WTC11 (cell line): ENCODE measurements around the gene FAM149B1. TPM values are rescaled to one million over a fixed set of nuclear protein-coding genes. Genes with fewer than 3 reads are reported as not detected.

ENCODE experiments used
- ATAC-seq: fragments of 200-7000 bp; cut with Tn5 transposase; 2 replicates; pipeline ENCODE4 v1.10.0; 2021; ENCODE audit warnings: mild to moderate bottlenecking, moderate library complexity
- CTCF ChIA-PET: fragments of 300-600 bp; sonication (Branson Sonifier 250); formaldehyde crosslinking; loops from one replicate; lab custom pipeline; 2021; ENCODE audit warnings: antibody characterized with exemption; lab: Charles Lee
- POLR2A ChIA-PET: fragments of 350-600 bp; sonication (Branson Sonifier 250); formaldehyde crosslinking; loops from one replicate; lab custom pipeline; 2021; ENCODE audit warnings: antibody characterized with exemption; lab: Charles Lee
- DNase-seq: peaks from one replicate; pipeline ENCODE4 v3.0.0; 2021; ENCODE audit warnings: low spot score
- H3K27ac Mint-ChIP-seq: 2 replicates; pipeline ENCODE4 v1.8.0; 2021; ENCODE audit warnings: mixed read lengths
- H3K27me3 Mint-ChIP-seq: 2 replicates; pipeline ENCODE4 v1.8.0; 2021; ENCODE audit warnings: low read depth, mild to moderate bottlenecking, moderate library complexity, mixed read lengths
- H3K36me3 Mint-ChIP-seq: 2 replicates; pipeline ENCODE4 v1.8.0; 2021; ENCODE audit warnings: mixed read lengths
- H3K4me1 Mint-ChIP-seq: 2 replicates; pipeline ENCODE4 v1.8.0; 2022; ENCODE audit warnings: mixed read lengths
- H3K4me3 Mint-ChIP-seq: 2 replicates; pipeline ENCODE4 v1.8.0; 2021; ENCODE audit warnings: mild to moderate bottlenecking, moderate library complexity, mixed read lengths
- H3K9me3 Mint-ChIP-seq: 2 replicates; pipeline ENCODE4 v1.8.0; 2021; ENCODE audit warnings: mixed read lengths
- ATF1 ChIP-seq: sonication (generic); formaldehyde crosslinking; IDR thresholded peaks from 2 replicates; pipeline ENCODE4 v1.8.1; 2023; ENCODE audit warnings: mild to moderate bottlenecking, moderate library complexity, missing genetic modification reagents
- CREM ChIP-seq: sonication (generic); formaldehyde crosslinking; IDR thresholded peaks from 2 replicates; pipeline ENCODE4 v1.8.1; 2022; ENCODE audit warnings: mild to moderate bottlenecking, missing genetic modification reagents, moderate library complexity
- CTCF ChIP-seq: fragments of 200-600 bp; IDR thresholded peaks from 2 replicates; pipeline ENCODE4 v1.8.0; 2022; ENCODE audit warnings: antibody characterized with exemption
- E2F5 ChIP-seq: sonication (generic); formaldehyde crosslinking; IDR thresholded peaks from 2 replicates; pipeline ENCODE4 v1.8.1; 2022; ENCODE audit warnings: mild to moderate bottlenecking, moderate library complexity, missing genetic modification reagents
- FOXP1 ChIP-seq: sonication (generic); formaldehyde crosslinking; IDR thresholded peaks from 2 replicates; pipeline ENCODE4 v1.8.0; 2022; ENCODE audit warnings: missing genetic modification reagents, mild to moderate bottlenecking, moderate library complexity, borderline replicate concordance
- GRHL2 ChIP-seq: fragments of 250-450 bp; sonication (Bioruptor Pico); IDR thresholded peaks from 2 replicates; pipeline ENCODE4 v1.8.0; 2022; ENCODE audit warnings: mild to moderate bottlenecking, moderate library complexity; ENCODE audit not compliant: insufficient replicate concordance, severe bottlenecking
- HMGA2 ChIP-seq: fragments of 250-450 bp; sonication (Bioruptor Pico); IDR thresholded peaks from 2 replicates; pipeline ENCODE4 v1.4.0; 2021; ENCODE audit warnings: mild to moderate bottlenecking, moderate library complexity
- HMGXB4 ChIP-seq: sonication (generic); formaldehyde crosslinking; IDR thresholded peaks from 2 replicates; pipeline ENCODE4 v1.8.1; 2023; ENCODE audit warnings: mild to moderate bottlenecking, moderate library complexity, missing genetic modification reagents
- IRF2 ChIP-seq: sonication (generic); formaldehyde crosslinking; IDR thresholded peaks from 2 replicates; pipeline ENCODE4 v1.8.0; 2022; ENCODE audit warnings: low read depth, missing genetic modification reagents, borderline replicate concordance
- JUN ChIP-seq: sonication (generic); formaldehyde crosslinking; IDR thresholded peaks from 2 replicates; pipeline ENCODE4 v1.8.0; 2023; ENCODE audit warnings: mild to moderate bottlenecking, missing genetic modification reagents
- MAX ChIP-seq: sonication (generic); formaldehyde crosslinking; IDR thresholded peaks from 2 replicates; pipeline ENCODE4 v1.8.0; 2022; ENCODE audit warnings: mild to moderate bottlenecking, missing genetic modification reagents
- NFYB ChIP-seq: sonication (generic); formaldehyde crosslinking; conservative IDR thresholded peaks from 2 replicates; pipeline ENCODE4 v1.8.0; 2022; ENCODE audit warnings: low read depth, missing genetic modification reagents
- NR3C1 ChIP-seq: sonication (generic); formaldehyde crosslinking; conservative IDR thresholded peaks from 2 replicates; pipeline ENCODE4 v1.8.1; 2023; ENCODE audit warnings: low read depth, mild to moderate bottlenecking, missing genetic modification reagents
- PRRX2 ChIP-seq: fragments of 250-450 bp; sonication (Bioruptor Pico); IDR thresholded peaks from 2 replicates; pipeline ENCODE4 v1.8.0; 2021; ENCODE audit warnings: mild to moderate bottlenecking
- SMAD3 ChIP-seq: sonication (generic); formaldehyde crosslinking; IDR thresholded peaks from 2 replicates; pipeline ENCODE4 v1.8.0; 2022; ENCODE audit warnings: missing genetic modification reagents, mild to moderate bottlenecking, borderline replicate concordance
- TCF7 ChIP-seq: sonication (generic); formaldehyde crosslinking; IDR thresholded peaks from 2 replicates; pipeline ENCODE4 v1.8.0; 2022; ENCODE audit warnings: mild to moderate bottlenecking, low read depth, missing genetic modification reagents, moderate library complexity
- TEAD1 ChIP-seq: sonication (generic); formaldehyde crosslinking; IDR thresholded peaks from 2 replicates; pipeline ENCODE4 v1.8.0; 2022; ENCODE audit warnings: mild to moderate bottlenecking, missing genetic modification reagents
- ZNF121 ChIP-seq: sonication (generic); formaldehyde crosslinking; IDR thresholded peaks from 2 replicates; pipeline ENCODE4 v1.8.0; 2023; ENCODE audit warnings: missing genetic modification reagents
- ZNF219 ChIP-seq: sonication (generic); formaldehyde crosslinking; IDR thresholded peaks from 2 replicates; pipeline ENCODE4 v1.8.0; 2023; ENCODE audit warnings: missing genetic modification reagents, mild to moderate bottlenecking, borderline replicate concordance
- ZNF317 ChIP-seq: sonication (generic); formaldehyde crosslinking; IDR thresholded peaks from 2 replicates; pipeline ENCODE4 v1.8.1; 2023; ENCODE audit warnings: low read depth, mild to moderate bottlenecking, moderate library complexity, missing genetic modification reagents, borderline replicate concordance
- total RNA-seq: library from RNA; stranded (reverse); gene quantifications from 3 replicates; pipeline ENCODE4 v1.2.3, GENCODE V29; 2021
- TF ChIP-seq, protein P1 (sequence below): sonication (generic); formaldehyde crosslinking; IDR thresholded peaks from 2 replicates; pipeline ENCODE4 v1.8.1; 2022; ENCODE audit warnings: low read depth, mild to moderate bottlenecking, moderate library complexity, missing genetic modification reagents, borderline replicate concordance
- TF ChIP-seq, protein P2 (sequence below): fragments of 250-450 bp; sonication (Bioruptor Pico); IDR thresholded peaks from 2 replicates; pipeline ENCODE4 v1.9.0; 2021; ENCODE audit warnings: mild to moderate bottlenecking

Gene FAM149B1
- total RNA-seq, 1 experiment from 2014 or later = 13.8 TPM

- TF ChIP-seq NR3C1 (CRISPR knock-in tag) (no peak), ZNF317 (no peak)
Measured at GRCh38 chr10:73211106-73211811, 43.3 kb downstream of the FAM149B1 start (continued).

GRCh38 chr10:73215749-73216148 is 47.8 kb downstream of the FAM149B1 start:
- TF ChIP-seq E2F5 = no peak
- TF ChIP-seq NFYB (CRISPR knock-in tag) = no peak
- no peak for TF ChIP-seq JUN (CRISPR knock-in tag)
- TF ChIP-seq HMGA2 (CRISPR knock-in tag) = no peak
- TF ChIP-seq, protein P1, sequence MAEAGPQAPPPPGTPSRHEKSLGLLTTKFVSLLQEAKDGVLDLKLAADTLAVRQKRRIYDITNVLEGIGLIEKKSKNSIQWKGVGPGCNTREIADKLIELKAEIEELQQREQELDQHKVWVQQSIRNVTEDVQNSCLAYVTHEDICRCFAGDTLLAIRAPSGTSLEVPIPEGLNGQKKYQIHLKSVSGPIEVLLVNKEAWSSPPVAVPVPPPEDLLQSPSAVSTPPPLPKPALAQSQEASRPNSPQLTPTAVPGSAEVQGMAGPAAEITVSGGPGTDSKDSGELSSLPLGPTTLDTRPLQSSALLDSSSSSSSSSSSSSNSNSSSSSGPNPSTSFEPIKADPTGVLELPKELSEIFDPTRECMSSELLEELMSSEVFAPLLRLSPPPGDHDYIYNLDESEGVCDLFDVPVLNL (CRISPR knock-in tag) = no peak
- TF ChIP-seq GRHL2 = no peak
- no peak for TF ChIP-seq CTCF
- TF ChIP-seq IRF2 = no peak
- TF ChIP-seq FOXP1 = no peak
- no peak for TF ChIP-seq CREM
- 0 out of 2 replicates have a peak, but pooled peaks cover 3% of the 10 kb centered on the region for H3K36me3 Mint-ChIP-seq
- POLR2A ChIA-PET = no interaction called here

DNA sequence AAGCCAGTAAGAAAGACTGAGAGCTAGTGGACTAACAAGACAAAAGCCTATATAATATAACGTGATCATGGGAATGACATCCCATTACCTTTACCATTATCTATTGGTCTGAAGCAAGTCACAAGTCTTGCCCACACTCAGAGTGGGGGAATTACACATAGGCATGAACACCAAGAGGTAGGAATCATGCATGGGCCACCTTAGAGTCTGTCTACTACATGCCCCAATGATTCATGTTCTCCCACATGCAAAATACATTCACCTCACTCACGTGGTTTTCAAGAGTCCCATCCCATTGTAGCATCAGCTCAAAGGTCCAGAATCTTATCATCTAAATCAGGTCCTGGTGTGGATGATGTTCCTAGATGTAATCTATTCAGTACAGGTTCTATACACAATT is 49.7 kb downstream of the FAM149B1 start:
- TF ChIP-seq, protein P2, sequence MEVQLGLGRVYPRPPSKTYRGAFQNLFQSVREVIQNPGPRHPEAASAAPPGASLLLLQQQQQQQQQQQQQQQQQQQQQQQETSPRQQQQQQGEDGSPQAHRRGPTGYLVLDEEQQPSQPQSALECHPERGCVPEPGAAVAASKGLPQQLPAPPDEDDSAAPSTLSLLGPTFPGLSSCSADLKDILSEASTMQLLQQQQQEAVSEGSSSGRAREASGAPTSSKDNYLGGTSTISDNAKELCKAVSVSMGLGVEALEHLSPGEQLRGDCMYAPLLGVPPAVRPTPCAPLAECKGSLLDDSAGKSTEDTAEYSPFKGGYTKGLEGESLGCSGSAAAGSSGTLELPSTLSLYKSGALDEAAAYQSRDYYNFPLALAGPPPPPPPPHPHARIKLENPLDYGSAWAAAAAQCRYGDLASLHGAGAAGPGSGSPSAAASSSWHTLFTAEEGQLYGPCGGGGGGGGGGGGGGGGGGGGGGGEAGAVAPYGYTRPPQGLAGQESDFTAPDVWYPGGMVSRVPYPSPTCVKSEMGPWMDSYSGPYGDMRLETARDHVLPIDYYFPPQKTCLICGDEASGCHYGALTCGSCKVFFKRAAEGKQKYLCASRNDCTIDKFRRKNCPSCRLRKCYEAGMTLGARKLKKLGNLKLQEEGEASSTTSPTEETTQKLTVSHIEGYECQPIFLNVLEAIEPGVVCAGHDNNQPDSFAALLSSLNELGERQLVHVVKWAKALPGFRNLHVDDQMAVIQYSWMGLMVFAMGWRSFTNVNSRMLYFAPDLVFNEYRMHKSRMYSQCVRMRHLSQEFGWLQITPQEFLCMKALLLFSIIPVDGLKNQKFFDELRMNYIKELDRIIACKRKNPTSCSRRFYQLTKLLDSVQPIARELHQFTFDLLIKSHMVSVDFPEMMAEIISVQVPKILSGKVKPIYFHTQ (CRISPR knock-in tag) = no peak
- TF ChIP-seq E2F5 (no peak), PRRX2 (CRISPR knock-in tag) (no peak), TCF7 (CRISPR knock-in tag) (no peak), ATF1 (CRISPR knock-in tag) (no peak), HMGXB4 (CRISPR knock-in tag) (no peak), ZNF121 (no peak), TEAD1 (CRISPR knock-in tag) (no peak), SMAD3 (CRISPR knock-in tag) (no peak), MAX (no peak), ZNF317 (no peak), NFYB (CRISPR knock-in tag) (no peak), ZNF219 (CRISPR knock-in tag) (no peak)
- H3K27me3 Mint-ChIP-seq = no peaks in the 10 kb centered on the region
- H3K36me3 Mint-ChIP-seq = 0 out of 2 replicates have a peak, but pooled peaks cover 3% of the 10 kb centered on the region
- no peaks in the 10 kb centered on the region for H3K9me3 Mint-ChIP-seq
- DNase-seq = no peak
- no peak overlapping the region for H3K27ac Mint-ChIP-seq
- POLR2A ChIA-PET = no interaction called here
- no peak overlapping the region for H3K4me3 Mint-ChIP-seq
- H3K4me1 Mint-ChIP-seq = no peaks in the 10 kb centered on the region
- no peak for ATAC-seq
- CTCF ChIA-PET = no interaction called here

More at GRCh38 chr10:73215749-73216148, 47.8 kb downstream of the FAM149B1 start:
- ATAC-seq (no peak), DNase-seq (no peak)
- Mint-ChIP-seq H3K4me1 (no peaks in the 10 kb centered on the region), H3K27me3 (no peaks in the 10 kb centered on the region), H3K9me3 (no peaks in the 10 kb centered on the region), H3K27ac (no peak overlapping the region), H3K4me3 (no peak overlapping the region)
- CTCF ChIA-PET = no interaction called here
